ENCODE data around the gene CORIN.

Gene CORIN

GRCh38 chr4:47746122-47746521, 91.7 kb downstream of the CORIN start:
- no peak for TF ChIP-seq EZH2phosphoT487 (IDR thresholded peaks at IDR 0.05; ENCODE audit: borderline replicate concordance)
- TF ChIP-seq CTCF (conservative IDR thresholded peaks at IDR 0.05; ENCODE audit: low read length) = no peak
- no peaks in the 10 kb centered on the region for H3K9me2 ChIP-seq (replicated peaks; ENCODE audit: low read depth, low read length)
- no peak overlapping the region for H3K9ac ChIP-seq (ENCODE audit: low read depth, low read length, poor library complexity, severe bottlenecking)
- H2AFZ ChIP-seq (ENCODE audit: low read length) = no peak overlapping the region
- H3K4me2 ChIP-seq (ENCODE audit: low read depth, low read length, poor library complexity, severe bottlenecking) = no peak overlapping the region
- no peaks in the 10 kb centered on the region for H3K79me2 ChIP-seq (ENCODE audit: insufficient read depth, low read length)
- no peaks in the 10 kb centered on the region for H3K9me3 ChIP-seq (ENCODE audit: insufficient read depth, low read depth, low read length)
- H4K20me1 ChIP-seq (ENCODE audit: insufficient read depth, low read length, poor library complexity, severe bottlenecking) = no peaks in the 10 kb centered on the region
- no peak overlapping the region for H3K4me3 ChIP-seq (ENCODE audit: low read length, poor library complexity, severe bottlenecking)
- no peaks in the 10 kb centered on the region for H3F3A ChIP-seq (ENCODE audit: low read depth)
- no peaks in the 10 kb centered on the region for H3K36me3 ChIP-seq (ENCODE audit: insufficient read depth, low read length)
- no peaks in the 10 kb centered on the region for H3K4me1 ChIP-seq (ENCODE audit: insufficient read depth, low read length, poor library complexity, severe bottlenecking)
- H3K27me3 ChIP-seq (ENCODE audit: insufficient read depth, low read length, poor library complexity, severe bottlenecking) = no peaks in the 10 kb centered on the region

DNA sequence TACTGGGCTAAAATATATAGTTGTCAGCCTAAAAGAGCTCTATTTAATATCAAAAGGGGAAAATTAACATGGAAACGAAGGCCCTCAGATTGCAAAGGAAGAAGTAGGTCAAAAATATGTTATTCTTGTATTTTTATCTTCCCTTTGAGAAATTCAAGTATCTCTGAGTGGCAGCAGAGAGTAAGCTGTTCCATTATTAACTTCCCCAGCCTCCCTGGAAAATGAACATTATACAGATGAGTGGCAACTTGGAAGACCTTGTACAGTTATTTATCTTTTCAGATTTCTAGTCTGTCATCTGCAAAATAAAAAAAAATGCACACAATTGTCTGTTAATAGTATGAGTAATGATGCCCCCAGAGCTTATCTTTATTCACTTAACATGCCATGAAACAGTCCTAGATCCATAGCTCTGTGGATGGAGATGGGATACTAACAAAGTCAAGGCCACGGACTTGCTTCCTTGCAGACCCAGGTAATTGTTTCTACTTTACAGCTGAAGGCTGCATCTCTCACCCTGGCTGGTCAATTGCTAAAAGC, 93.0 kb downstream of the CORIN start:
- TF ChIP-seq CTCF (conservative IDR thresholded peaks at IDR 0.05; ENCODE audit: low read length) (no peak), EZH2phosphoT487 (IDR thresholded peaks at IDR 0.05; ENCODE audit: borderline replicate concordance) (no peak)
- no peaks in the 10 kb centered on the region for H3K9me3 ChIP-seq (ENCODE audit: insufficient read depth, low read depth, low read length)
- H4K20me1 ChIP-seq (ENCODE audit: insufficient read depth, low read length, poor library complexity, severe bottlenecking) = no peaks in the 10 kb centered on the region
- H3K79me2 ChIP-seq (ENCODE audit: insufficient read depth, low read length) = no peaks in the 10 kb centered on the region
- no peak overlapping the region for H2AFZ ChIP-seq (ENCODE audit: low read length)
- H3K27me3 ChIP-seq (ENCODE audit: insufficient read depth, low read length, poor library complexity, severe bottlenecking) = no peaks in the 10 kb centered on the region
- no peaks in the 10 kb centered on the region for H3F3A ChIP-seq (ENCODE audit: low read depth)
- no peaks in the 10 kb centered on the region for H3K36me3 ChIP-seq (ENCODE audit: insufficient read depth, low read length)
- no peak overlapping the region for H3K9ac ChIP-seq (ENCODE audit: low read depth, low read length, poor library complexity, severe bottlenecking)
- no peaks in the 10 kb centered on the region for H3K9me2 ChIP-seq (replicated peaks; ENCODE audit: low read depth, low read length)
- H3K4me3 ChIP-seq (ENCODE audit: low read length, poor library complexity, severe bottlenecking) = no peak overlapping the region
- H3K4me1 ChIP-seq (ENCODE audit: insufficient read depth, low read length, poor library complexity, severe bottlenecking) = no peaks in the 10 kb centered on the region
- no peak overlapping the region for H3K4me2 ChIP-seq (ENCODE audit: low read depth, low read length, poor library complexity, severe bottlenecking)

DNA sequence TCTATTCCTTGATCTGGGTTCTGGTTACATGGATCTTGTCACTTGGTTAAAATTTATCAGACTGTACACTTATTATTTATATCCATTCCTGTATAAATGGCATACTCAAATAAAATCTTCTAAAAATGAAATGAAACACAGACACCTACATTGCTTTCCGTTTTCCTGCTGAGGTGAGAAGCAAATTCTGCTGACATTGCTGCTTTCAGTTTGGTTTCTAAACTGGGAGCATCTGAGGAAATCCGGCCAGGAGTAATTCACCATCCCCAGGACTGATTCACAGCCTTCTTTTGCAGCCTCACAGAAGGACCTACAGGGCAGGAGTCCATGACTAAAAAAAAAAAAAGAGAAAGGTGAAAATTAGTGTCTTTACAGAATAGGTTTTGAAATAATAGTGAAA, 93.6 kb downstream of the CORIN start:
- Histone ChIP-seq H3K4me3 (ENCODE audit: low read length, poor library complexity, severe bottlenecking) (no peak overlapping the region), H2AFZ (ENCODE audit: low read length) (no peak overlapping the region)
- TF ChIP-seq EZH2phosphoT487 (IDR thresholded peaks at IDR 0.05; ENCODE audit: borderline replicate concordance) (no peak), CTCF (conservative IDR thresholded peaks at IDR 0.05; ENCODE audit: low read length) (no peak)

More for the DNA sequence above, 93.6 kb downstream of the CORIN start:
- no peaks in the 10 kb centered on the region for H4K20me1 ChIP-seq (ENCODE audit: insufficient read depth, low read length, poor library complexity, severe bottlenecking)
- no peak overlapping the region for H3K4me2 ChIP-seq (ENCODE audit: low read depth, low read length, poor library complexity, severe bottlenecking)
- H3K9ac ChIP-seq (ENCODE audit: low read depth, low read length, poor library complexity, severe bottlenecking) = no peak overlapping the region
- no peaks in the 10 kb centered on the region for H3F3A ChIP-seq (ENCODE audit: low read depth)
- H3K79me2 ChIP-seq (ENCODE audit: insufficient read depth, low read length) = no peaks in the 10 kb centered on the region
- no peaks in the 10 kb centered on the region for H3K36me3 ChIP-seq (ENCODE audit: insufficient read depth, low read length)
- no peaks in the 10 kb centered on the region for H3K9me3 ChIP-seq (ENCODE audit: insufficient read depth, low read depth, low read length)
- no peaks in the 10 kb centered on the region for H3K9me2 ChIP-seq (replicated peaks; ENCODE audit: low read depth, low read length)
- no peaks in the 10 kb centered on the region for H3K4me1 ChIP-seq (ENCODE audit: insufficient read depth, low read length, poor library complexity, severe bottlenecking)
- no peaks in the 10 kb centered on the region for H3K27me3 ChIP-seq (ENCODE audit: insufficient read depth, low read length, poor library complexity, severe bottlenecking)

Data from Loucy (cell line).